HG03520 (cell line): ENCODE results near the gene TIAM1.

ENCODE experiments used
- ATAC-seq: cut with Tn5 transposase; IDR thresholded peaks from one replicate; pipeline ENCODE4 v1.9.1; 2021; ENCODE audit warnings: mild to moderate bottlenecking, moderate library complexity; ENCODE audit not compliant: unreplicated experiment

The TIAM1 gene

GRCh38 chr21:31145274-31145673, 198.8 kb downstream of the TIAM1 start:
- no peak for ATAC-seq

DNA sequence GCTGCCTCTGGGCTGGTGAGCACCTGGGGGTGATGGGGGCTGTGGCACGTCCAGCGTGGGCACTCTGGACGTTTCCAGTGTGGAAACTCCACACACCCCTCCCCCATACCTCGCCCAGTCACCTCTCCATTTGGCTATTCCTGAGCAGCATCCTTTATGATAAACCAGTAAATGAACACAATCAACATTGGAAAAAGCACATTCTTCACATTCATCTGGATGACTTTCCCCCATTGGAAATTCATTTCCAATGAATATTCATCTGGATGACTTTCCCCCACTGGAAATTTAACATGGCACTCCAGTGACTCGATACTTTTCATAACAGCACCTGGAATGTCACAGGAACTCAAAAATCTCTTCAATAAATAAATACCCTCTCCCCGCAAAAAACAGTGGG, 201.0 kb downstream of the TIAM1 start:
- ATAC-seq = no peak

DNA sequence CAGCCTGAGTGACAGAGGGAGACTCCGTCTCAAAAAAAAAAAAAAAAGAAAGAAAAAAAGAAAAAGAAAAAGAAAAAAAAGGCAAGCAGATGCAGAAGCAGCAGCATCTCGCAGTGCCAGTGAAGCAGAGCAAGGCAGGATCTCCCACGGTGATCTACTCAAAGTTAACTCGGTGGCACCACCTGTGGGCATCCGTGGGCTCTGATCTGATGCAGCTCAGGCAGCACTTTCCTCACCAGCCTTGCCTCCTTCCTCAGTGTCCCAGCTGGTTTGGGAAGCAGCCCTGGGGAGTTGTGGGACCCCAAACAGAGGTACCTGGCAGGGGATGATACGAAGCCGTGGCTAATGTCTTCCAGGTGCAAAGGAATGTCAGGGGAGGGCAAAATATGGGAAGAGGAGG, 201.5 kb downstream of the TIAM1 start:
- no peak for ATAC-seq

DNA sequence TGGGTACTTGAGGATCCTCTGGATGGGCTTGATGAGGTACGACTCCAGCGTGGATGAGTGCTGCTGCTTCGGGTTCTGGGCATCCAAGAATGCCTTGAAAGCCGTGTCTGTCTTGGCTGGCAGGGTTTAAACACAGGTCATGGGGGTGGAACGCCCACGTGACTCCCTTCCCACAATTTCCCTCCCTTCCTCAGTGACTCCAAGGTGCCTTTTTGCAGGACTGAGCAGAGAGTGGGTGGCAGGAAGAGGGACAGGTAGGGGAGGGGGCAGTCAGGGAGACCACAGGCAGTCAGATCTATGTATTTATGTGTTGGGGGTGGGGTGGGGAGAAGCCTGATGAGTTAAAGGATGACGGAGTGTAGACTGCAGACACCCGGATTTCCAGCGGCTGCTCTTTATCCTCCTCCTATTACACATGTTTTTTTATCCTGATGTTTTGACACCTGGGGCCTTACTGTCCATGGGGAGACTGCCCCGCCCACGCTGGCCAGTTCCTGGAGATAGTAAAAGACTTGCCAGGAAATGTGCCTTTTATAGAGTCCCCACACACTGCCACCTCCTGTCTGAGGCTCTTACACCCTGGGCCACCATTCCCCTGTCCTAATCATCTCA, 202.6 kb downstream of the TIAM1 start:
- no peak for ATAC-seq

DNA sequence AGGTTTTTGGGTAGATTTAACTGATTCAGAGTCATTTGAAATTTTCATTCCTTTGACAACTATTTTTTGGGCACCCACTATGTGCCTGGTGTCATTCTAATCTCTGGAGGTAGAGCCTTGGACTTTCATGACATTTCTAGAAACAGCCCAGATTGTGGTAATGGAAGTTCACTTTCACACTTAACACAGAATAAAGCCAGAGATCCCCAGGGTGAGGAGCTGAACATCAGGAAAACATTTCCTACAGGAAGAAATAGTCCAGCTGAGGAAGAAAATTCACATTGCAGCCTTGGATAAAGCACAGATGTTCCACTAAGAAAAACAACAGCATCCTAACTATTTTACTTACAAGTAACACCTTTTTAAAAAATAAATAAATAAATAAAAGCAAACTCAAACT, 203.4 kb downstream of the TIAM1 start:
- no peak for ATAC-seq

- no peak for ATAC-seq
Observed at GRCh38 chr21:31140025-31140424, 204.0 kb downstream of the TIAM1 start.

DNA sequence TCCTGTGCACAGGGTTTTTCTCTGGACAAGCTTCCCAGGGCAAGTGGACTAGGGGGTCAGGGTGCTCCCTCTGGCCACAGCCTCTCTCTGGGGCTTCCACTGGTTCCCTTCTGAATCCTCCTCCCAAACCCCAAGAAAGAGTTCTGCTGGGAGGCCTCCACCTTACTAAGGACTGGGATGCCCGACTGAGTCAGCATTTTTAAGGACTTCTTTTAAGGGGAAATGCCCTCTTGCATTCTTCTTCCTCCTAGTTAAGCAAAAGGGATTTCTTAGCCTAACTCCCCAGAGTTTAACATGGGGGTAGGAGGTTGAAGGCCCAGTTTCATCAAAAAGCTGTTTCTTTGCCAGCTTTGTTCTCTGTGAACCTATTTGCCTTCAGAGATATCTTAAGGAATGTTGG, 206.1 kb downstream of the TIAM1 start:
- ATAC-seq = no peak

DNA sequence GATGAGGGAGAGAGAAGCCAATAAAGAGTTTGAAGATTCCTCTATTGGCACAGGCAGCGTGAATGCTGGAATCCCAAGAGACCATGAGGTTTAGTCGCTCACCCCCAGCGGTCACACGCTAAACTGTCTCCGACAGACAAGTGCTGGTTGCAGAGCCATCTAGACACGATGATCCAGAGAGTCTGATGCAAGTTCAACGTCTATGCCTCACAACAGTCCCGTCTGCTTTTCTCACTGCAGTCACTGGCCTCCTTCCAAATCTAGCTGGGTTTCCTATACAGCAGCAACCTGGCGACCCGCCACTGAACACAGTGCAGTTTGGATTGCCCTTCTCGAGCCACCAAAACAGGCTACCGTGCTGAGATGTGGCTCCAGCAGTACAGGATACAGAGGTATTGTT, 207.2 kb downstream of the TIAM1 start:
- no peak for ATAC-seq

- ATAC-seq = no peak
Observed at GRCh38 chr21:31135531-31136184, 208.4 kb downstream of the TIAM1 start.

GRCh38 chr21:31133243-31133830, 210.7 kb downstream of the TIAM1 start:
- ATAC-seq = no peak

GRCh38 chr21:31132574-31133242, 211.4 kb downstream of the TIAM1 start:
- ATAC-seq = no peak

- ATAC-seq = no peak
Observed at GRCh38 chr21:31130821-31131220, 213.2 kb downstream of the TIAM1 start.

GRCh38 chr21:31128234-31128633, 215.8 kb downstream of the TIAM1 start:
- no peak for ATAC-seq

DNA sequence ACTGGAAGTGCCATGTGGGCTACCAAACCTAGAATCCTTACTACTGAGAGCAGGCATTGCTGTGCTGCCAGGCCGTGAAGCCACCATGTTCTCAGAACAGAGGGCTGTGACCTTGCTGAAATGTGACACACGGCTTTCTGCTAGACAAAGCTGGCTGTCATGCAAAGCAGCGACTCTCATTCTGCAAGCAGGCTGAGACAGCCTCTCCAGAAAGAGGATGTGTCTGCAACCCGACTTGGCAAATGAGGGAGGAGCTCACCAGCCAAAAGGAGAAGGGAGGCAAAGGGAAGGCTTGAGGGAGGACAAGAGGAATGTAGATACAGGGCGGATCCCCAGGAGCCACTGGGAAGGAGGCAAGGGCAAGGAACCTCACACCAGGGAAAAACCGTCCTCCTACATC, 220.1 kb downstream of the TIAM1 start:
- no peak for ATAC-seq

DNA sequence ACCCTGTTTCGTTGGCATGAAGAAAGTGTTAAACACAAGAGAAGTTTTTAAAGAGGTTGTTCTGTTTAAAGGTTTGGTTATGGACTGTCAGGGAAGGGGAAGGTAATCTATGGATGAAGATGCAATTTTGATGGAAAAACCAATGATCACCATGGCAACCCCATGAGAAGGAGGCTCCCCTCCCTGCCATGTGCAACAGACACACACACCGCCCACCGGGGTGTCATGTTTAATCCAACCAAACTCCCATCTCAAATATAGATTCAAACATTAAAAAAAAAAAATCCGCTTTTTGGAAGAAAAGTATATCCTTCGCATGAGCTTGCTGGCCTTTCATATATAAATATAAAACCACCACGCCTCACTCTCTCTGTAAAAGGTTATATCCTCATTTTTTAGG, 224.9 kb downstream of the TIAM1 start:
- ATAC-seq = no peak

DNA sequence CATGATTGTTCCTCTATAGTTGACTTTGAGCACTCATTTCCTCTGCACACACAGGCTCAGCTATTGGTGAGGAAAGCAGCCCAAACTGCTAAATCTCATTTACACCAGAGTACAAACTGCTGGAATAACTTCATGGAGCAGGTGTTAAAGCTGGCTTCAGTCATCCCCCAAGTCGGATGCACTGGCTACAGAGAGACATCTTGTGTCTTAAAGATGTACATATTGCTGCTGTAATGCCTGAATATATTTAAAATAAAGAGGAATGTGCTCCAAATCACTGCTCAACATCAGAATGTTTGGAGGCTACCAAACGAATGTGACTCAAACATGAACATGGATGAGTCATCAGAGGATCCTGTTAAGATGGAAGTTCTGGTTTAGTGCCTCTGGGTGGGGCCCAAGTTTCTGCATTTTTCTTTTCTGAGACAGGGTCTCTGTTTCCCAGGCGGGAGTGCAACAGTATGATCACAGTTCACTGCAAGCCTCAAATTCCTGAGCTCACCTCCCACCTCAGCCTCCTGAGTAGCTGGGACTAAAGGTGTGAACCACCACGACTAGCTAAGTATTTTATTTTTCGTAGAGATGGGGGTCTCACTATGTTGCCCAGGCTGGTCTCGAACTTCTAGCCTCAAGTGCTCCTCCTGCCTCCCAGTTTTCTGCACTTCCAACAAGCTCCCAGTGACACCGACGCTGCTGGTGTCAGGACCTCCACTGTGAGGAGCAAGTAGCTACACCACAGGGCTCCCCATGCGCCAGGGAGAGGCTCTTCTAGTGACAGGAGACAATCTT, 226.7 kb downstream of the TIAM1 start:
- ATAC-seq = no peak

GRCh38 chr21:31115249-31115648, 228.8 kb downstream of the TIAM1 start:
- ATAC-seq = no peak

DNA sequence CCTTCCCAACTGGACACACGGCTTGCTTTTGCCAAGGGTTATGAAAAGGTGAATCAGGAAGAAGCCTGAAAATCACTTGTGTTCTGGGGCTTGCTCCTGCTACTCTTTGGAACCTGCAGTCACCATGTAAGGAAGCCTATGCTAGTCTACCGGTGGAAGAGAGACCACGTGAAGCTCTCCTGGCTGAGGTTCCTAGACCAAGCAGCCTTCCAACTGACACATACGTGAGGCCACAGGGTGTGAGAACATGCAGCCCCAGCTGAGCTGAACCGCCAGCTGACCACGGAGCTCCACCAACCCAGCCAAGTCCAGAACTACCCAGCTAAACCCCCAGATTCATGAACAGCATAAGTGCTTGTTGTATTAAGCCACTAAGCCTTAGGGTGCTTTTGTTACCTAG, 233.0 kb downstream of the TIAM1 start:
- no peak for ATAC-seq

- ATAC-seq = no peak
Observed at GRCh38 chr21:31110430-31110829, 233.6 kb downstream of the TIAM1 start.

- ATAC-seq = no peak
Observed at GRCh38 chr21:31107871-31108270, 236.2 kb downstream of the TIAM1 start.

GRCh38 chr21:31107176-31107785, 236.8 kb downstream of the TIAM1 start:
- ATAC-seq = no peak
